ENCODE results near the gene CRACR2A. TPM values are rescaled to one million over a fixed set of nuclear protein-coding genes. Genes with fewer than 3 reads are reported as not detected.
A peak's percentile ranks its signal among the peaks of the same experiment; 100 is the strongest.

Gene CRACR2A
- total and polyA plus RNA-seq, 7 experiments from 2014 or later: 8.2 to 40.3 (median 31.4) TPM

- H3K36me3 ChIP-seq (ENCODE audit: control insufficient read depth in 2 of 3, insufficient read depth in 3 of 3, low read length in 3 of 3): peaks cover 0 to 55% (median 3%) of the 10 kb centered on the region in 3 experiments
- no peak for DNase-seq
- ChIA-PET CTCF (interaction anchor here (0.6 kb wide), 1 partner anchor 559 kb away, joined by 3 read pairs; no protein-coding TSS in a partner anchor), POLR2A (no interaction called here)
- no peaks in the 10 kb centered on the region for H3K27me3 ChIP-seq (ENCODE audit: control insufficient read depth in 2 of 2, insufficient read depth in 2 of 2, low read length in 2 of 2)
- intact Hi-C loops (cut with micrococcal nuclease): no loop called here
- ATAC-seq: no peak
- no peaks in the 10 kb centered on the region for H3K27me3 Mint-ChIP-seq
- peaks cover 16 to 59% (median 33%) of the 10 kb centered on the region in 5 donors for H3K36me3 Mint-ChIP-seq
- no peaks in the 10 kb centered on the region for H3K4me1 ChIP-seq (ENCODE audit: control insufficient read depth in 2 of 2, insufficient read depth in 2 of 2, low read length in 2 of 2)
- no peak overlapping the region for H3K27ac ChIP-seq (ENCODE audit: low read depth, low read length)
- no peak overlapping the region for H3K4me3 ChIP-seq (ENCODE audit: low read length)
- peaks cover 0 to 6% (median 2%) of the 10 kb centered on the region in 7 donors for H3K4me1 Mint-ChIP-seq
- no peaks in the 10 kb centered on the region for H3K9me3 Mint-ChIP-seq
- no peak overlapping the region for H3K4me3 Mint-ChIP-seq
- no peaks in the 10 kb centered on the region for H3K9me3 ChIP-seq (ENCODE audit: control insufficient read depth in 2 of 3, low read length in 3 of 3)
- peak overlapping the region in 1 of 9 donors; percentile 73 for H3K27ac Mint-ChIP-seq
Measured at GRCh38 chr12:3697311-3697870, 55.5 kb downstream of the CRACR2A start.

DNA sequence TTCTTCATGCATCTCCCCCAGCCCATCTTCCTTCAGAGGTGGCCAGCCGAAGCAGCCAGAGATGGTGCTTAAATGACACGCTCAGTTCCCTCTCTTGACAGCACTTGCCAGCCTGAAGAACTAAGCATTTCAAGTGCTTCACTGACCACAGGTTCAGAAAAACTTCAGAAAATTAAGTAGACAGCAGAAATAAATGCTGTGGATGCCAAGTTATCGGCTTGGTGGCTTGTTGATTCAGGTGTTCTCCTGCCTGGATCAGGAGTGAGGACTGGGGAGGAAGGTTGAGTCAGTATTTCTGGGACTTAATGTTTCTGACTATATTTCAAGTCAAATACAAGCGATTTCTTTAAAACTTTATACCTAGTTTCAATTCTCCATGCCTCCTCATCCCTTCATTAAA is 58.2 kb downstream of the CRACR2A start:
- no peaks in the 10 kb centered on the region for H3K9me3 ChIP-seq (ENCODE audit: control insufficient read depth in 2 of 3, low read length in 3 of 3)
- Mint-ChIP-seq H3K4me3 (no peak overlapping the region), H3K9me3 (peaks cover 0 to 14% (median 0%) of the 10 kb centered on the region in 11 donors), H3K27me3 (no peaks in the 10 kb centered on the region), H3K36me3 (peaks cover 16 to 76% (median 53%) of the 10 kb centered on the region in 5 donors), H3K4me1 (peaks cover 0 to 2% (median 0%) of the 10 kb centered on the region in 7 donors), H3K27ac (no peak overlapping the region)
- peaks cover 0 to 55% (median 3%) of the 10 kb centered on the region in 3 experiments for H3K36me3 ChIP-seq (ENCODE audit: control insufficient read depth in 2 of 3, insufficient read depth in 3 of 3, low read length in 3 of 3)
- no peaks in the 10 kb centered on the region for H3K27me3 ChIP-seq (ENCODE audit: control insufficient read depth in 2 of 2, insufficient read depth in 2 of 2, low read length in 2 of 2)
- DNase-seq (no peak), ATAC-seq (no peak)
- H3K4me1 ChIP-seq (ENCODE audit: control insufficient read depth in 2 of 2, insufficient read depth in 2 of 2, low read length in 2 of 2): no peaks in the 10 kb centered on the region
- POLR2A ChIA-PET: no interaction called here
- H3K27ac ChIP-seq (ENCODE audit: low read depth, low read length): no peak overlapping the region
- H3K4me3 ChIP-seq (ENCODE audit: low read length): no peak overlapping the region
- intact Hi-C loops (cut with micrococcal nuclease): no loop called here
- CTCF ChIA-PET: no interaction called here

GRCh38 chr12:3692616-3693365 is 60.1 kb downstream of the CRACR2A start:
- ChIA-PET CTCF (no interaction called here), POLR2A (no interaction called here)
- peaks cover 0 to 14% (median 0%) of the 10 kb centered on the region in 11 donors for H3K9me3 Mint-ChIP-seq
- Histone ChIP-seq H3K27me3 (ENCODE audit: control insufficient read depth in 2 of 2, insufficient read depth in 2 of 2, low read length in 2 of 2) (no peaks in the 10 kb centered on the region), H3K9me3 (ENCODE audit: control insufficient read depth in 2 of 3, low read length in 3 of 3) (no peaks in the 10 kb centered on the region), H3K4me1 (ENCODE audit: control insufficient read depth in 2 of 2, insufficient read depth in 2 of 2, low read length in 2 of 2) (no peaks in the 10 kb centered on the region), H3K4me3 (ENCODE audit: low read length) (no peak overlapping the region), H3K36me3 (ENCODE audit: control insufficient read depth in 2 of 3, insufficient read depth in 3 of 3, low read length in 3 of 3) (peaks cover 0 to 47% (median 3%) of the 10 kb centered on the region in 3 experiments), H3K27ac (ENCODE audit: low read depth, low read length) (no peak overlapping the region)
- H3K27ac Mint-ChIP-seq: no peak overlapping the region
- H3K36me3 Mint-ChIP-seq: peaks cover 16 to 83% (median 62%) of the 10 kb centered on the region in 5 donors
- H3K4me3 Mint-ChIP-seq: no peak overlapping the region
- peaks cover 0 to 4% (median 0%) of the 10 kb centered on the region in 7 donors for H3K4me1 Mint-ChIP-seq
- intact Hi-C loops (cut with micrococcal nuclease): no loop called here
- H3K27me3 Mint-ChIP-seq: no peaks in the 10 kb centered on the region
- DNase-seq: no peak
- no peak for ATAC-seq

DNA sequence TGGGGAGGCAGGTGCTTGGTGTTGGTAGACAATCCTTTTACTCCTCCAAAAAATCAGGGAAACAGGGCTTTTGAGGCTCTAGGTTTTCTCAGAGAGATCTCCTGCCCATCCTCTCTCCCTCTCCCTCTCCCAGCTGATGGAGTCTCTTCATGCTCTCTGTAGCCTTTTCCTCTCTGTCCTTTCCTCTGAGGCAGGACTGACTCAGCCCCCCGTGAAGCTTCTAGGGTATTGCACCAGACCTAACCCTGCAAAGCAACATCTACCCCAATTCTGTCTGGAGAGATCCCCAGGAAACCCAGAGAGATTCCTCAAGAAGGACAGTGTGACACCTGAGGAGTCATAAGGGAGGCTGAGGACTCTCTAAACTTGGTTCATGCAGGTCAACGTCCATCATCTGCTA is 66.4 kb downstream of the CRACR2A start:
- H3K9me3 Mint-ChIP-seq: peaks cover 0 to 9% (median 0%) of the 10 kb centered on the region in 11 donors
- POLR2A ChIA-PET: no interaction called here
- Histone ChIP-seq H3K9me3 (ENCODE audit: control insufficient read depth in 2 of 3, low read length in 3 of 3) (no peaks in the 10 kb centered on the region), H3K36me3 (ENCODE audit: control insufficient read depth in 2 of 3, insufficient read depth in 3 of 3, low read length in 3 of 3) (peaks cover 0 to 13% (median 0%) of the 10 kb centered on the region in 3 experiments), H3K27ac (ENCODE audit: low read depth, low read length) (no peak overlapping the region), H3K27me3 (ENCODE audit: control insufficient read depth in 2 of 2, insufficient read depth in 2 of 2, low read length in 2 of 2) (no peaks in the 10 kb centered on the region), H3K4me1 (ENCODE audit: control insufficient read depth in 2 of 2, insufficient read depth in 2 of 2, low read length in 2 of 2) (no peaks in the 10 kb centered on the region), H3K4me3 (ENCODE audit: low read length) (no peak overlapping the region)
- H3K27me3 Mint-ChIP-seq: no peaks in the 10 kb centered on the region
- no peak for DNase-seq
- peak overlapping the region in 4 of 9 donors; percentile 21 to 37 (median 34) for H3K27ac Mint-ChIP-seq
- H3K4me1 Mint-ChIP-seq: peaks cover 0 to 14% (median 0%) of the 10 kb centered on the region in 7 donors
- CTCF ChIA-PET: no interaction called here
- ATAC-seq: no peak
- H3K36me3 Mint-ChIP-seq: peaks cover 12 to 63% (median 35%) of the 10 kb centered on the region in 5 donors
- intact Hi-C loops (cut with micrococcal nuclease): no loop called here
- H3K4me3 Mint-ChIP-seq: no peak overlapping the region

DNA sequence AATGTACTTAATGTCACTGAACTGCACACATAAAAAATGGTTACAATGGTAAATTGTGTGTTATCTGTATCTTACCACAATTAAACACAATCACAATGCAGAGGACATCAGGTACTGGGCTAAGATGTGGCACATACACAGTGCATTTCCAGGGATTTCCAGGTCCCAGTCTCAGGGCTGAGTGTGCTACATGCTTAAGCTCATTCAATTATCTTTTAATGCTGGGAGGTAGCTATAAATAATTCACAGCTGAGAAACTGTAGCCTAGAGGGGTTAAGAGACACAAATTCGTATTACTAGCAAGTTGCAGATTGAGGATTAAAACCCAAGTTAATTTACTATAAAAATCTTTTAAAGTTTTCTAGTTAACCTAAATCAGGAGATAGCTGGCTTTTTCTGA is 67.1 kb downstream of the CRACR2A start:
- Mint-ChIP-seq H3K36me3 (peaks cover 12 to 64% (median 31%) of the 10 kb centered on the region in 5 donors), H3K27ac (peak overlapping the region in 1 of 9 donors; percentile 20)
- H3K36me3 ChIP-seq (ENCODE audit: control insufficient read depth in 2 of 3, insufficient read depth in 3 of 3, low read length in 3 of 3): peaks cover 0 to 20% (median 0%) of the 10 kb centered on the region in 3 experiments

GRCh38 chr12:3684449-3685051 is 68.4 kb downstream of the CRACR2A start:
- ATAC-seq (no peak), DNase-seq (no peak)
- H3K4me1 Mint-ChIP-seq: peaks cover 0 to 14% (median 0%) of the 10 kb centered on the region in 7 donors
- Histone ChIP-seq H3K27me3 (ENCODE audit: control insufficient read depth in 2 of 2, insufficient read depth in 2 of 2, low read length in 2 of 2) (no peaks in the 10 kb centered on the region), H3K36me3 (ENCODE audit: control insufficient read depth in 2 of 3, insufficient read depth in 3 of 3, low read length in 3 of 3) (peaks cover 0 to 30% (median 0%) of the 10 kb centered on the region in 3 experiments), H3K27ac (ENCODE audit: low read depth, low read length) (no peak overlapping the region), H3K4me1 (ENCODE audit: control insufficient read depth in 2 of 2, insufficient read depth in 2 of 2, low read length in 2 of 2) (no peaks in the 10 kb centered on the region), H3K9me3 (ENCODE audit: control insufficient read depth in 2 of 3, low read length in 3 of 3) (no peaks in the 10 kb centered on the region), H3K4me3 (ENCODE audit: low read length) (no peak overlapping the region)
- no peaks in the 10 kb centered on the region for H3K9me3 Mint-ChIP-seq
- peaks cover 13 to 57% (median 20%) of the 10 kb centered on the region in 5 donors for H3K36me3 Mint-ChIP-seq
- CTCF ChIA-PET: no interaction called here
- H3K27me3 Mint-ChIP-seq: no peaks in the 10 kb centered on the region
- H3K4me3 Mint-ChIP-seq: no peak overlapping the region
- POLR2A ChIA-PET: no interaction called here
- H3K27ac Mint-ChIP-seq: no peak overlapping the region
- intact Hi-C loops (cut with micrococcal nuclease): no loop called here

More for the DNA sequence above, 67.1 kb downstream of the CRACR2A start:
- no peak overlapping the region for H3K4me3 ChIP-seq (ENCODE audit: low read length)
- peaks cover 0 to 14% (median 0%) of the 10 kb centered on the region in 7 donors for H3K4me1 Mint-ChIP-seq
- H3K27ac ChIP-seq (ENCODE audit: low read depth, low read length): no peak overlapping the region
- no peaks in the 10 kb centered on the region for H3K27me3 ChIP-seq (ENCODE audit: control insufficient read depth in 2 of 2, insufficient read depth in 2 of 2, low read length in 2 of 2)
- H3K27me3 Mint-ChIP-seq: no peaks in the 10 kb centered on the region
- no peaks in the 10 kb centered on the region for H3K4me1 ChIP-seq (ENCODE audit: control insufficient read depth in 2 of 2, insufficient read depth in 2 of 2, low read length in 2 of 2)
- no peaks in the 10 kb centered on the region for H3K9me3 ChIP-seq (ENCODE audit: control insufficient read depth in 2 of 3, low read length in 3 of 3)
- POLR2A ChIA-PET: no interaction called here
- DNase-seq (no peak), ATAC-seq (no peak)
- CTCF ChIA-PET: no interaction called here
- intact Hi-C loops (cut with micrococcal nuclease): no loop called here
- H3K9me3 Mint-ChIP-seq: peaks cover 0 to 5% (median 0%) of the 10 kb centered on the region in 11 donors
- no peak overlapping the region for H3K4me3 Mint-ChIP-seq
